HCT116 (cell line): ENCODE results near the gene PTPRC. TPM values are rescaled to one million over a fixed set of nuclear protein-coding genes. Genes with fewer than 3 reads are reported as not detected.

ENCODE experiments used
- ATAC-seq: fragments of 200-7000 bp; cut with Tn5 transposase; 2 replicates; pipeline ENCODE4 v1.9.1; 2020; ENCODE audit warnings: mild to moderate bottlenecking, moderate library complexity
- BruUV-seq: library from RNA; stranded (reverse); fragments of 400-500 nt; replicated peaks from 2 replicates; lab custom pipeline; 2021; lab: Mats Ljungman, UMichigan
- CTCF ChIA-PET: fragments of 300-600 bp; sonication (Branson Sonifier 250); formaldehyde crosslinking; loops from one replicate; lab custom pipeline; 2021; ENCODE audit warnings: antibody characterized with exemption; lab: Charles Lee
- POLR2A ChIA-PET: fragments of 300-600, 350-600 bp; sonication (Branson Sonifier 250); formaldehyde crosslinking; loops from one replicate; lab custom pipeline; 2021; ENCODE audit warnings: antibody characterized with exemption; lab: Charles Lee
- RAD21 ChIA-PET, 2 experiments: fragments of 300-600 bp; sonication (Branson Sonifier 250); formaldehyde crosslinking; loops; one replicate each; lab custom pipeline; 2023; ENCODE audit warnings: low total read pairs in 2 of 2; ENCODE audit not compliant: uncharacterized antibody in 2 of 2, unreplicated experiment in 2 of 2, low non-redundant PET in 1 of 2; lab: Charles Lee
- DNase-seq: peaks from one replicate; pipeline ENCODE4 v3.0.0-alpha.2; 2010; ENCODE audit warnings: low read depth, low spot score
- H2AFZ ChIP-seq: fragments of 200-600 bp; shearing (Covaris generic), sonication (generic); 2 replicates; pipeline ENCODE4 v1.6.1; 2017; ENCODE audit warnings: low read depth, mixed run types, mixed read lengths, antibody characterized with exemption, low read length; ENCODE audit not compliant: poor library complexity, severe bottlenecking
- H3K27ac ChIP-seq: 2 replicates; pipeline ENCODE4 v1.5.1; 2012; ENCODE audit warnings: low read depth, low read length
- H3K27me3 ChIP-seq: fragments of 200-600 bp; sonication (generic); 2 replicates; pipeline ENCODE4 v1.6.1; 2016; ENCODE audit warnings: mixed run types, low read length, mixed read lengths; ENCODE audit not compliant: insufficient read depth
- H3K36me3 ChIP-seq, 2 experiments: fragments of 200-500 bp in 1 of 2; fragments of 200-600 bp in 1 of 2; sonication (Bioruptor generic) in 1 of 2; sonication (generic) in 1 of 2; 2 replicates each; pipeline versions ENCODE4 v1.5.1 to v1.6.1; 2014 to 2016; ENCODE audit warnings: low read length in 2 of 2, inconsistent platforms in 1 of 2, mixed read lengths in 1 of 2, mixed run types in 1 of 2; ENCODE audit not compliant: insufficient read depth in 2 of 2, control insufficient read depth in 1 of 2
- H3K4me1 ChIP-seq, 2 experiments: fragments of 200-600 bp in 1 of 2; sonication (generic) in 1 of 2; 2 replicates each; pipeline versions ENCODE4 v1.5.1 to v1.6.1; 2012 to 2017; ENCODE audit warnings: low read length in 2 of 2, inconsistent platforms in 1 of 2, mild to moderate bottlenecking in 1 of 2, mixed read lengths in 1 of 2, mixed run types in 1 of 2, moderate library complexity in 1 of 2; ENCODE audit not compliant: insufficient read depth in 2 of 2, control insufficient read depth in 1 of 2
- H3K4me2 ChIP-seq: fragments of 200-600 bp; sonication (generic); 2 replicates; pipeline ENCODE4 v1.6.1; 2017; ENCODE audit warnings: mixed run types, low read length, mixed read lengths
- H3K4me3 ChIP-seq, 2 experiments: fragments of 200-600 bp in 1 of 2; sonication (generic) in 1 of 2; replicated peaks in 1 of 2; 2 replicates each; pipeline ENCODE4 v1.5.1; 2011 to 2016; ENCODE audit warnings: low read length in 2 of 2, control low read depth in 1 of 2, low read depth in 1 of 2, mild to moderate bottlenecking in 1 of 2, mixed read lengths in 1 of 2, mixed run types in 1 of 2
- H3K79me2 ChIP-seq: fragments of 200-600 bp; sonication (generic); 2 replicates; pipeline ENCODE4 v1.6.1; 2017; ENCODE audit warnings: mild to moderate bottlenecking, mixed run types, low read length, moderate library complexity, mixed read lengths; ENCODE audit not compliant: insufficient read depth
- H3K9ac ChIP-seq: fragments of 200-600 bp; sonication (generic); 2 replicates; pipeline ENCODE4 v1.6.1; 2016; ENCODE audit warnings: low read length, mixed read lengths
- H3K9me2 ChIP-seq: fragments of 200-600 bp; sonication (generic), shearing (Covaris generic); 2 replicates; pipeline ENCODE4 v1.6.1; 2017; ENCODE audit warnings: mixed run types, mild to moderate bottlenecking, moderate library complexity; ENCODE audit not compliant: insufficient read depth
- H3K9me3 ChIP-seq, 2 experiments: fragments of 200-500 bp in 1 of 2; fragments of 200-600 bp in 1 of 2; sonication (Bioruptor generic) in 1 of 2; sonication (generic) in 1 of 2; 2 replicates each; pipeline ENCODE4 v1.6.1; 2014 to 2017; ENCODE audit warnings: low read length in 2 of 2, mixed read lengths in 2 of 2, inconsistent platforms in 1 of 2, low read depth in 1 of 2, mild to moderate bottlenecking in 1 of 2, mixed run types in 1 of 2, moderate library complexity in 1 of 2; ENCODE audit not compliant: control insufficient read depth in 1 of 2, insufficient read depth in 1 of 2
- H4K20me1 ChIP-seq: fragments of 200-600 bp; sonication (generic), shearing (Covaris generic); 2 replicates; pipeline ENCODE4 v1.6.1; 2017; ENCODE audit warnings: mixed run types, mild to moderate bottlenecking, moderate library complexity; ENCODE audit not compliant: insufficient read depth
- ATF3 ChIP-seq: IDR thresholded peaks from 2 replicates; pipeline ENCODE4 v1.6.1; 2012
- CBX3 ChIP-seq: IDR thresholded peaks from 2 replicates; pipeline ENCODE4 v1.6.1; 2012; ENCODE audit warnings: low read depth
- CEBPB ChIP-seq: IDR thresholded peaks from 2 replicates; pipeline ENCODE4 v1.6.1; 2012; ENCODE audit warnings: low read depth
- ELF1 ChIP-seq: IDR thresholded peaks from 2 replicates; pipeline ENCODE4 v1.6.1; 2012; ENCODE audit warnings: low read depth, borderline replicate concordance
- EZH2 ChIP-seq: fragments of 200-600 bp; sonication (generic); IDR thresholded peaks from 2 replicates; pipeline ENCODE4 v1.6.1; 2017; ENCODE audit warnings: antibody characterized with exemption, mixed run types
- EZH2phosphoT487 ChIP-seq: fragments of 200-600 bp; IDR thresholded peaks from 2 replicates; pipeline ENCODE4 v1.6.1; 2018; ENCODE audit warnings: antibody characterized with exemption, borderline replicate concordance
- JUND ChIP-seq: IDR thresholded peaks from 2 replicates; pipeline ENCODE4 v1.6.1; 2012
- POLR2A ChIP-seq: IDR thresholded peaks from 2 replicates; pipeline ENCODE4 v1.7.0; 2011; ENCODE audit warnings: borderline replicate concordance; ENCODE audit not compliant: insufficient read depth, insufficient read length; ENCODE audit errors: extremely low read depth
- POLR2AphosphoS5 ChIP-seq: IDR thresholded peaks from 2 replicates; pipeline ENCODE4 v1.6.1; 2011; ENCODE audit warnings: mild to moderate bottlenecking, low read depth, low read length, moderate library complexity
- RAD21 ChIP-seq: IDR thresholded peaks from 2 replicates; pipeline ENCODE4 v1.6.1; 2012; ENCODE audit warnings: low read depth, mild to moderate bottlenecking
- SIN3A ChIP-seq: IDR thresholded peaks from 2 replicates; pipeline ENCODE4 v1.6.1; 2012; ENCODE audit warnings: low read depth
- SRF ChIP-seq: IDR thresholded peaks from 2 replicates; pipeline ENCODE4 v1.6.1; 2012; ENCODE audit warnings: low read depth
- ZFX ChIP-seq: fragments of 450-650 bp; IDR thresholded peaks from 2 replicates; pipeline ENCODE4 v1.6.1; 2017
- ZNF274 ChIP-seq: fragments of 200-500 bp; sonication (Bioruptor generic); IDR thresholded peaks from 2 replicates; pipeline ENCODE4 v1.6.1; 2014; ENCODE audit warnings: mild to moderate bottlenecking, low read depth, low read length, inconsistent platforms
- intact Hi-C: fragments of 100-400 bp; cut with micrococcal nuclease; formaldehyde crosslinking; loops from 2 replicates; pipeline ENCODE4 v1.10.0; 2022
- total RNA-seq: library from RNA; stranded (reverse); gene quantifications from one replicate; pipeline ENCODE4 v1.2.1, GENCODE V29; 2021; ENCODE audit not compliant: unreplicated experiment
- TF ChIP-seq, protein P1 (sequence below), 3 experiments: fragments of 200-600 bp in 1 of 3; sonication (generic) in 1 of 3; IDR thresholded peaks in 2 of 3; conservative IDR thresholded peaks in 1 of 3; 2 replicates each; pipeline ENCODE4 v1.5.1; 2012 to 2017; ENCODE audit warnings: low read depth in 2 of 3, low read length in 2 of 3, antibody characterized with exemption in 1 of 3, borderline replicate concordance in 1 of 3, control low read depth in 1 of 3, mild to moderate bottlenecking in 1 of 3, mixed read lengths in 1 of 3, mixed run types in 1 of 3, moderate library complexity in 1 of 3; ENCODE audit not compliant: insufficient read depth in 1 of 3
- TF ChIP-seq, protein P2 (sequence below): IDR thresholded peaks from 2 replicates; pipeline ENCODE4 v1.6.1; 2012

The PTPRC gene
- total RNA-seq, 1 experiment from 2014 or later: 1.2 TPM

DNA sequence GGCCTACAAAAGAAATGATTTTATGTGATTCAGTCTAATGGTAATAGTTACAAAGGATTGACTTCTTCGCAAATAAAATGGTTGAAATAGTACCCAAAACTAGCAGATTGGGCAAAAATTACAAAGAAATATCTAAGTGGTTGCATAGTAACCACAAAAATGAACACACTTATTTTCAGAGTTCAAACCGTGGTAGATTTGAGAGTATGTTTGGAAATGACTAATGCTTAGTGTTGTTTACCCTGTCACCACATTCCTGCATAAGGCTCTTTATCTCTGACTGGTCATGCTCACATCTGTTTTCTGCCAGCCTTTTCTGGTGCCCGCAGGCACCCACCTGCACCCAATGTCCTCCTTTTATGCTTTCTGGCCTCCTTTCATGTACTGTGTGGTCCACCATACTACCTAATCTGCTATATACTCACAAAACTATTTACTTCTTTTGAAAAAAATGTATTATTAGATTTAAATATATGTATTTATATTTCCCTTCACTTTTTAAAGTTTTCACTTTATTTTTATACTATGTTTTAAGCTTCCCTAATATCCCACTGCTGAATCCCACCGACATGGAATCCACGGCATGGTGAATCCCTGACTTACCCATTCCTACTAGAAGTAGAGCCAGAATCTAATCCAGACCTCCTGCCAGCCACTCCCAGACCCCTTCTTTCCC is 30.3 kb downstream of the PTPRC start (continued):
- TF ChIP-seq, protein P1, sequence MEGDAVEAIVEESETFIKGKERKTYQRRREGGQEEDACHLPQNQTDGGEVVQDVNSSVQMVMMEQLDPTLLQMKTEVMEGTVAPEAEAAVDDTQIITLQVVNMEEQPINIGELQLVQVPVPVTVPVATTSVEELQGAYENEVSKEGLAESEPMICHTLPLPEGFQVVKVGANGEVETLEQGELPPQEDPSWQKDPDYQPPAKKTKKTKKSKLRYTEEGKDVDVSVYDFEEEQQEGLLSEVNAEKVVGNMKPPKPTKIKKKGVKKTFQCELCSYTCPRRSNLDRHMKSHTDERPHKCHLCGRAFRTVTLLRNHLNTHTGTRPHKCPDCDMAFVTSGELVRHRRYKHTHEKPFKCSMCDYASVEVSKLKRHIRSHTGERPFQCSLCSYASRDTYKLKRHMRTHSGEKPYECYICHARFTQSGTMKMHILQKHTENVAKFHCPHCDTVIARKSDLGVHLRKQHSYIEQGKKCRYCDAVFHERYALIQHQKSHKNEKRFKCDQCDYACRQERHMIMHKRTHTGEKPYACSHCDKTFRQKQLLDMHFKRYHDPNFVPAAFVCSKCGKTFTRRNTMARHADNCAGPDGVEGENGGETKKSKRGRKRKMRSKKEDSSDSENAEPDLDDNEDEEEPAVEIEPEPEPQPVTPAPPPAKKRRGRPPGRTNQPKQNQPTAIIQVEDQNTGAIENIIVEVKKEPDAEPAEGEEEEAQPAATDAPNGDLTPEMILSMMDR (IDR thresholded peaks at IDR 0.05 in 2 of 3, conservative IDR thresholded peaks at IDR 0.05 in 1 of 3; ENCODE audit: borderline replicate concordance in 1 of 3, insufficient read depth in 1 of 3, low read depth in 2 of 3, low read length in 2 of 3): no peak
- TF ChIP-seq, all 23 proteins: peak for 6

DNA sequence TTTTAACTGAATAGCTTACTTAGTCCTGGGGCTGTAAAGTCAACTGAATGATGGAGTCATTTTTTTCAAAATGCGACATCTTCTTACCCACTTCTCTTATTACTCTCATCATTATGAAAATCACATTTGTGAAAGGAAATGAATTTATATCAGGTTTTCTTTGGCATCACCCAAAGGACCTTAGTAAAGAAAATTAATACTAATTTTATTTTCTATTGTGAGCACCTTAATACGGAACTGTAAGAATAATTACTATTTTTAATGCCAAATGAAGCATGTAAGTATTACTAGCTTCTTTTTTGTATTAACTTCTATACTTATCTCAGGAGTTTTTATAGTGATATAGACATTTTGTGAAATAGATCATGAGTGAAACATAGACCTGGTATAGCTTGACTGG is 30.9 kb downstream of the PTPRC start:
- intact Hi-C loops: no loop called here

More for the DNA sequence above, 30.9 kb downstream of the PTPRC start:
- CTCF ChIA-PET: interaction anchor here (0.7 to 0.9 kb wide), 2 partner anchors 13 to 16 kb away, joined by 3 read pairs; no protein-coding TSS in a partner anchor
- no peaks in the 10 kb centered on the region for H3K36me3 ChIP-seq
- POLR2A ChIA-PET: no interaction called here
- no peaks in the 10 kb centered on the region for H3K79me2 ChIP-seq
- H3K9me3 ChIP-seq: no peaks in the 10 kb centered on the region
- no peak for DNase-seq
- peaks cover 3 to 15% of the 10 kb centered on the region in 2 experiments; a peak in 2 of 4 replicates for H3K4me1 ChIP-seq
- H3K27ac ChIP-seq: no peak overlapping the region
- no peak overlapping the region for H3K9ac ChIP-seq
- RAD21 ChIA-PET: no interaction called here
- BruUV-seq: no TSS peak
- no peaks in the 10 kb centered on the region for H3K27me3 ChIP-seq
- no peaks in the 10 kb centered on the region for H4K20me1 ChIP-seq
- no peak overlapping the region for H3K4me3 ChIP-seq
- H3K9me2 ChIP-seq: no peaks in the 10 kb centered on the region
- H2AFZ ChIP-seq: no peak overlapping the region
- no peak for ATAC-seq
- H3K4me2 ChIP-seq: no peak overlapping the region
- no peak for TF ChIP-seq ATF3
- TF ChIP-seq ELF1: no peak
- TF ChIP-seq RAD21: no peak
- TF ChIP-seq EZH2phosphoT487: no peak
- TF ChIP-seq, protein P2, sequence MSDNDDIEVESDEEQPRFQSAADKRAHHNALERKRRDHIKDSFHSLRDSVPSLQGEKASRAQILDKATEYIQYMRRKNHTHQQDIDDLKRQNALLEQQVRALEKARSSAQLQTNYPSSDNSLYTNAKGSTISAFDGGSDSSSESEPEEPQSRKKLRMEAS: no peak
- TF ChIP-seq ZFX: no peak
- no peak for TF ChIP-seq EZH2
- no peak for TF ChIP-seq POLR2A
- TF ChIP-seq ZNF274: no peak
- no peak for TF ChIP-seq SIN3A
- no peak for TF ChIP-seq SRF
- TF ChIP-seq POLR2AphosphoS5: no peak
- no peak for TF ChIP-seq JUND
- TF ChIP-seq, protein P1 (IDR thresholded peaks at IDR 0.05 in 2 of 3, conservative IDR thresholded peaks at IDR 0.05 in 1 of 3; ENCODE audit: borderline replicate concordance in 1 of 3, insufficient read depth in 1 of 3, low read depth in 2 of 3, low read length in 2 of 3): no peak
- TF ChIP-seq CEBPB: no peak
- TF ChIP-seq CBX3: no peak
